HG03064 (cell line): ENCODE results near the gene OR10R2.
"Not testable (repeated sequence)": the region's sequence is repeated elsewhere in the genome, so short reads cannot be mapped to it uniquely, and the experiment has no call there.

Experiments used
- ATAC-seq: cut with Tn5 transposase; IDR thresholded peaks from one replicate; pipeline ENCODE4 v1.9.1; 2021; ENCODE audit warnings: low read depth; ENCODE audit not compliant: unreplicated experiment

OR10R2 gene

GRCh38 chr1:158471920-158472319 lies at the start of gene OR10R2:
Gene OR10R2 (plus strand): TSS chr1:158472220. CDS start chr1:158472326, 106 bp downstream.
- ATAC-seq = no peak

DNA sequence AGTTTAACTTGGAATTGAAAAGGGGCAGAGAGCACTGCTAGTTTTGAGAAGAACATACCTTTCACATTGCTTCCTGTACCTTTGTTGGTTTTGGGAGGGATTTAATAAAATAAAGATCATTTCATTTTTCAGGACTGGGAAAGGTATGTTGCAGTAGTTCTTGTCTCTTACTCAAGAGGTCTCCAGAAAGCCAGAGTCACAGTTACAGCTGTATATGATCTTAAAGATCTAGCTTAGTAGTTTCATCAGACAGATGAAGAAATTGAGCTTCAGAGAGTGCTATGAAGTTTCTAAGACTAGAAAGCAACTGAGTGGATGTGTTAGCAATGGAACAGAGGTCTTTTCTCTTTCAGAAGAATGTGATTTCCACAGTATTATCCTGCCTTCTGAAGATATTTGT lies 47.0 kb upstream of the OR10R2 start:
- ATAC-seq = no peak

- ATAC-seq = no peak
Observed at GRCh38 chr1:158426137-158426536, 45.9 kb upstream of the OR10R2 start, which contains the start of gene OR10K2. Gene OR10K2 (minus strand): TSS chr1:158426237. CDS start chr1:158420866, 5,371 bp downstream.

DNA sequence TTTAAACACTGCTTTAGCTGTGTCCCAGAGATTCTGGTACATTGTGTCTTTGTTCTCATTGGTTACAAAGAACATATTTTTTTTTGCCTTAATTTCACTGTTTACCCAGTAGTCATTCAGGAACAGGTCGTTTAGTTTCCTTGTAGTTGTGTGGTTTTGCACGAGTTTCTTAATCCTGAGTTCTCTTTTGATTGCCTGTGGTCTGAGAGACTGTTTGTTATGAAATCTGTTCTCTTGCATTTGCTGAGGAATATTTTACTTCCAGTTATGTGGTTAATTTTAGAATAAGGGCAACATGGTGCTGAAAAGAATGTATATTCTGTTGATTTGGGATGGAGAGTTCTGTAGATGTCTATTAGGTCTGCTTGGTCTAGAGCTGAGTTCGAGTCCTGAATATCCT lies 41.9 kb upstream of the OR10R2 start:
- not testable (repeated sequence) for ATAC-seq

DNA sequence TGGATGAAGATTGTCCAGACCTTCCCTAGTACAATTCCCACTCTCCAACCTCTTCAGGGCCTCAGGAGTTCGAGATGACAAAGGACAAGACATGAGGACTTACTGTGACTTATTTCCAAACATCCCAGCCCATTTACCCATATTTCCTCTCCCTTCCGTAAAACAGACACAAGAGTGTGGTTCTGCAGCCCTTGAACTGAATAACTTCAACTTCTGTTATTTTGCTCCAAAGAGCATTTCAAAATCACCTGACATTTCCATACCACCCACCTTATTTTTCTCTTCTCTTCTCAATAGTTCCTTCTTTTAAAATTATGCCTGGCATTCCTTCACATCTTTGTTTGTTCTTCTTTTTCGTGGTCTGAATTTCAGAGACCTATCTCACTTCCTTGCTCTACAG lies 37.3 kb upstream of the OR10R2 start:
- no peak for ATAC-seq

DNA sequence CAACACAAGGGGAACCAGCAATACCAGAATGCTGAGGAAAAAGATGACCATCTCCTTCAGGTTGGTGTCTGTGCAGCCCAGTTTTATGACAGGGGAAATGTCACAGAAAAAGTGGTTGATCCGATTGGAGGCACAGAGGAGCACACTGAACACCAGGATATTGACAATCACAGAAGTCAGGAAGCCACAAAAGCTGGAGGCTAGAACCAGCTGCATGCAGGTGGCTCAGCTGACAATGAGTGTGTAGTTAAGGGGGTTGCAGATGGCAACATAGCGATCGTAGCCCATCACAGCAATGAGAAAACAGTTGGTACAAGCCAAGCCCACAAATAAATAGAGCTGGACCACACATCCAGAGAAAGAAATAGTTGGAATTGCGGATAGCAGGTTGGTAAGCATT lies 26.6 kb upstream of the OR10R2 start:
- no peak for ATAC-seq

- no peak for ATAC-seq
Observed at GRCh38 chr1:158454537-158454936, 17.5 kb upstream of the OR10R2 start.

GRCh38 chr1:158457246-158457645 lies 14.8 kb upstream of the OR10R2 start:
- no peak for ATAC-seq

DNA sequence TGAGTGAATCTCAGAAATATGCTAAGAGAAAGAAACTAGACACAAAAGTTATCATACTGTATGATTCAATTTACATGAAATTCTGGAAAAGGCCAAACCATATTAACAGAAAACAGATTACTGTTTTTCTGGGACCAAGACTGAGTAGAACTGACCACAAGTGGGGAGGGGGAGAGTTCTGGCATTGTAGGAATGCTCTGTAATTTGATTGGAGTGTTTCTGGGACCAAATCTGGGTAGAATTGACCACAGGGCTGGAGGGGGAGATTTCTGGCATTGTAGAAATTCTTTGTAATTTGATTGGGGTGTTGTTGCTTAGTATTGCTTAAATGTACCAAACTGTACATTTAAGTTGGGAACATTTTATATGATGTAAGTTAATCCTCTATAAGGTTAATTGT lies 13.8 kb upstream of the OR10R2 start:
- no peak for ATAC-seq

DNA sequence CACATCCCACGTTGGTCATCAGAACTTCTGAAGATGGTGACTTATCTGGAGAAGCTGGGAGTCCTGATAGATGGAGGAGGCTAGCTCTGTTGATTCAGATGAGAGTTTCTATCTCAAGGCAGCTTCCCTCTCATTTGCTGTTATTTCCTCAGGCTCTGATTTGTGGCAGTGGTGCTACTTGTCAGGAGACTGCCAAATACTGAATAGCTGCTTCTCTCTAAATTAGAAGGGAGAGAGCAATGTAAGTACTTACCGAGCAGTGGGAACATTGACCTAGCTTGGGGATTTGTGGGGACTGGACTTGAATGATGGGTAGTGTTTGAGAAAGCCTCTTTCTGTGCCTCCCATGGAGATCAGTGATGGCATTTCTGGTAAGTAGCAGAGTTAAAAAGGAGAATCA lies 10.5 kb upstream of the OR10R2 start, which contains the start of gene OR10K1:
TSS of gene OR10K1 (plus strand) at position 301 of the 400 bp plus-strand sequence. CDS start 3,728 bp downstream, outside the sequence.
- no peak for ATAC-seq

DNA sequence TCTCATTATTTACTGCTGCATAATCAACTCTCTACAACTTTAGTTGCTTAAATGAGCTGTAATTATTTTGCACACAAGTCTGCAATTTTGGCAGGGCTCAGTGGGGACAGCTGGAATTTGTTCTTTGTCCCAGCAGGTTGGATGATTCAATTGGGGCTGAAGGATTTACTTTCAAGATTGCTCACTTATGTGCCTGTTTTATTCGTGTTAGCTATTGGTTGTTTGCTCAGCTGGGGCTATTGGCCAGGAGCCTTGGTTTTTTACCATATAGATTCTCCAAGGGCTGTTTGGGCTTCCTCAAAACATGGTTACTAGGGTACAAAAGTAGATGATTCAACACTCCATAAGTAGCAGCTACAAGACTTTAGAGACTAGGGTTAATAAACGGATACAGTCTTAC lies 13.4 kb downstream of the OR10R2 start:
- ATAC-seq = no peak

- ATAC-seq = no peak
Observed at GRCh38 chr1:158491316-158491715, 19.3 kb downstream of the OR10R2 start.

DNA sequence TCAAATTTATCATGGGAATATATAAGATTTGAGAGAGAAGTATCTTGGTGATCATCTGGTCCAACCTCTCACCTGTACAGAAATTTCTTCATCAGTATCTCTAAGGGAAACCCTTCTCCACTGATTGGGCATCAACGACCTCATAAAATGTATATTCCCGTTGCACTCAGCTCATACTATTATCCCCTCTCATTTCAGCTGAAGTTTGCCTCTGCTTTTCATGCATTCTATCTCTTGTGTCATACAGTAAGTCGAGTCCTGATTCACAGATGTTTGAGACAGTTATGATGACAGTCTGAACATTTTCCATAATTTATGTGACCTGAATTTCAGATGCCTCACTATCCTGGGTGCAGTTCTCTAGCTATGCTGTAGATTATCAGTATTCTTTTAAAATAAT lies 21.0 kb downstream of the OR10R2 start:
- no peak for ATAC-seq

- ATAC-seq = no peak
Observed at GRCh38 chr1:158494796-158495195, 22.8 kb downstream of the OR10R2 start.

DNA sequence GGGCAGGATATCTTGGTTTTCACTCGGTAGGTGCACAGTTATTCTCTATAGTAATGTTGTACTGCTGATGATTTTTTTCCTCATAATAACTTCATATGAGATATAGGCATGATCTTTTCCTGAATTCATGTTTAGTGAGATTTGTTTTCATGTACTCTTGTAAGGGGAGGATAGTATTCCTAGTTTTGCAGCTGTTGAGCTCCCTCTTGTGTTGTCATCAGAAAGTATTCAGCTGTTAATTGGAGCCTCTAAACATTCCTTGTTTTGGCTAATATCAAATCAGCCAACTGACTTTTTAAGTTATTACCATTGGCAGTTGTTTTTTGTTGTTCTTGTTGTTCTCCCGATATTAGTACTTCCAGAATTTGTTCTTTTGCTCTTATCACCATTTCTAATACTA lies 24.4 kb downstream of the OR10R2 start:
- ATAC-seq = no peak

DNA sequence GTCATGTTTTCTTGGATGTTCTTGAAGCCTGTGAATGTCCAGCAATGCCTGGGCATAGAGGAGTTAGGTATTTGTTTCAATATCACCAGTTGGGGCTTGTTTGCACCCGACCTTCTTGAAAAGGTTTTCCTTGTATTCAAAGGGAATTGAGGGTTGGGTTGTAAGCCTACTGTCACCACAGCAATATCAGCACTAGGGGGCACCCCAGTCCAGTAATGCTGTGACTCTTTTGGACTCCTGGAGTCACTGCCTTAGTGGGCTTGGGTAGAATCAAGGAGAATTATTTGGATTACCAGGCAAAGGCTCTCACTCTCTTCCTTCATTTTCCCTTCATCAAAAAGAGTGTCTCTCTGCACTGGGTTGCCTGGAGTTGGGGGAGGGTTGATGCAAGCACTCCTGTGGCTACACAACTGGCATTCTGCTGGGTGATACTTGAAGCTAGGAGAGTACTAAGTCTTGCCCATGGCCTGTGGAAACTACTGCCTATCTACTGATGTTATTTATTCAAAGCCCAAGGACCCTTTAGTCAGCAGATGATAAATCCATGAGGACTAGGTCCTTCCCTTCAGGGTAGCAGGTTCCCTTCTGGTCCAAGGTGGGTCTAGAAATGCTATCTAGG lies 34.5 kb downstream of the OR10R2 start:
- no peak for ATAC-seq

- ATAC-seq = no peak
Observed at GRCh38 chr1:158507511-158507910, 35.5 kb downstream of the OR10R2 start.

- no peak for ATAC-seq
Observed at GRCh38 chr1:158509471-158510156, 37.6 kb downstream of the OR10R2 start.

- no peak for ATAC-seq
Observed at GRCh38 chr1:158516966-158517365, 44.9 kb downstream of the OR10R2 start.

DNA sequence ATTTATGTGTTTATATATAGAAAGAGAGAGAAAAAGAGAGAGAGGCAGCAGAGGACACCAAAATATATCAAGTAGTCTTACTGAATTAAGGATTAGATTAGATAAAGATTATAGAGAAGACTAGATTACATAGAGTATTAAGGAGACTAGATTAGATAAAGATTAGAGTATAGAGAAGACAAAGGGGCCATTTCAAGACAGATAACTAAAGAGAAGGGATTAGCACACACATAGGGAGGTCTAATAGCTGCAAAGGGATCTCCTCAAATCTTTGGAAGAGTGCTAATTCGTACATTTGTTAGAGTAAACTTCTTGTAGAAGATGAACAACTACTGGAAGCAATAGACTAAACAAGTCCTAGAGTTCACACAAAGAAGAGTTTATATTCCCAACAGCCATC lies 48.0 kb downstream of the OR10R2 start:
- no peak for ATAC-seq

GRCh38 chr1:158520955-158521665 lies 49.1 kb downstream of the OR10R2 start:
- ATAC-seq = no peak

- no peak for ATAC-seq
Observed at GRCh38 chr1:158521666-158522058, 49.6 kb downstream of the OR10R2 start.
